Measurements from ENCODE around the gene FAM83C.
"Not testable (repeated sequence)": the region's sequence is repeated elsewhere in the genome, so short reads cannot be mapped to it uniquely, and the experiment has no call there.

FAM83C gene

DNA sequence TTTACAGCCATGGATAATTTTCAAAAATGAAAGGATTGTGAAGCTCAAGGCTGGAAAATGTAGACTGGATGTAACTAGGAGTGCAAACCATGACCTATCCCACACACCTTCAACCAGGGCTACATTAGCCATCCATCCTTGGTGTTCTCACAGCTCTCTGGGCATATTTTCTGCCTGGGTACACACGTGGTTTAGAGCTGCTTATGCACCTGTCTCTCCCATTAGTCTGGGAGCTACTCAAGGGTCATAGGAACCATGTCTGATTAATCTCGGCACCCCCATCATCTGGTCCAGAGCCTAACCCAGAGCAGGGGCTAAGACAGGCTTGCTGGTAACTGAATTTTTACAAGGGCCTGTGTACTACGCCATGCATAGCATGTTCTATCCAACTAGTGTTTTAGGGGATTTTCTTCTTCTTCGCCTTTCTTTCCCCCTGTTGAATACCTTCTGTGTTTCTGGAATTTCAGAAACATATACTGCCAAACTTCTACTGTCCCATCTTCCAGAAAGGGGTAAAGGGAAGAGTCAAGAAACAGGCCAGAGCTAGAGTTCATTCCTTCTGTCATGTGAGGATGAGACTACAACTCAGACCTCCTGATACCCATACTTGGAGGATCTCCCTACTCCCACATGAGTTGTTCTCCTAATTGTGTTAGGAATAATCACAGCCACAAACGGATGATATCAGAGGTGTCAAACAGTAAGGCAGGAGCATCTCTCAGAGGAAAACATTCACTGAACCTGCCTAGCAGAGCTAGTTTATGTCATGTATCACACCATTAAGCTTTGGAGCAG lies 25.4 kb upstream of the FAM83C start:
- DNase-seq, result no peak

DNA sequence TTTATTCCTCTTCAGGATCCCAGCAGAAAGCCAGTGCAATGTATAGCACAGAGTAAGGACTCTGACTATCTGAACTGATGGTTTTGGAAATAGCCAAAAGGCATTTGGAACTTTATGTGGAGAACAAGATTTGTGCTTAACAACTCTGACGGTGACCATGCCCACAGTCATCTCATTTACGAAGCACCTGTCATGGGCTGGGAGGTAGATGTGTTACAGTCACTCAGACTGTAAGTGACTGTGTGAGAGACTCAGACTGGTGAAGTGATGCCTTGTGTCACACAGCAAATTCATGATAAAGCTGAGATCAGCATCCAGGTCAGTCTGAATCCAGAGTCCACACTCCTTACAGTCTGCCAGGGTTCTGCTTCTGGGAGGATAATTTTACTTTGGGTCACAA lies 23.9 kb upstream of the FAM83C start:
- no peak for DNase-seq

DNA sequence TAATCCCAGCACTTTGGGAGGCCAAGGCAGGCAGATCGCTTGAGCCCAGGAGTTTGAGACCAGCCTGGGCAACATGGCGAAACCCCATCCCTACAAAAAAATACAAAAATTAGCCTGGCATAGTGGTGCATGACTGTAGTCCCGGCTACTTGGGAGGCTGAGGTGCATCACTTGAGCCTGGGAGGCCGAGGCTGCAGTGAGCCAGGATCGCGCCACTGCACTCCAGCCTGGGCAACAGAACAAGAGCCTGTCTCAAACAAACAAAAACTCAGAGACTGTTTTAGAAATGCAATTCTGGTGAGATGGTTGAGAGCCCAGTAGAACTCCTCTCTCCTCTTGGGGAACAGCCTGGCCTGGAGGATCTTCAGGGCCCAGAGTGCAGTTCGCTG lies 23.4 kb upstream of the FAM83C start:
- not testable (repeated sequence) for DNase-seq

DNA sequence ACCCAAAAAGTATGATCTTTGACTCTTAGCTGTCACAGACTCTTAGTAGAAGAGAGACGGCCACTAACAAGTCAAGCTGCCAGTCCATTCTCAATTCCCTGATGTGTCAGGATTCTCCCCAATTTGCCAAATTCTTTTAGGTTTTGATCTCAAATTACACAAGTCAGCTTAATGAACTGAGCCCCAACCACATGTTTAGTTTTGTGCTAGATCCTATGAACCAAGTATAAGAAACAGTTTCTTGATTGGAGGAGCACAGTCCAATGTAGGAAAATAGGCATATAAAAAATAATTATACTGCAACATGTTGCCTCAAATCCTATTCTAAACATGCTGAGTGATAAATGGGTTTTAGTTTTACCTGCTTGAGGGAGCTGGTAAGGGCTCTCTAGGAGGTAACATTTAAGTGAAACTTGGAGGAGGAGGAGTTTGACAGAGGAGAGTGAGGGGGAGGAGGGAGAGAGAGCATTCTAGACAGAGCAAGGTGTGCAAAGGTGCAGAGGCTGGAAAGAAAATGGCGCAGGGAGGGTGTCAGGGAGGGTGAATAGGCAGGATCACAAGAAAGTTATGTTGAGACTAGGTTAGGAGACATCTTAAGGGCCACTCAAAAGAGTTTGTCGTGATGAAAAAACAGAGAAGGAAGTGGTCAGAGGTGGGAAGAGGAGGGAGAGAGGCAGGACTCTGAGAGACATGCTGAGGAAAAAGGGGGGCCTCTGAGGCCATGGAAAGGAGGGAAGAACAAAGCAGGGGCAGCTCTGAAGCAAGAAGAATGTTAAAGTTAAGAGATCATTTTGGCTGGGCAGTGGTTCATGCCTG lies 22.8 kb upstream of the FAM83C start:
- no peak for DNase-seq

DNA sequence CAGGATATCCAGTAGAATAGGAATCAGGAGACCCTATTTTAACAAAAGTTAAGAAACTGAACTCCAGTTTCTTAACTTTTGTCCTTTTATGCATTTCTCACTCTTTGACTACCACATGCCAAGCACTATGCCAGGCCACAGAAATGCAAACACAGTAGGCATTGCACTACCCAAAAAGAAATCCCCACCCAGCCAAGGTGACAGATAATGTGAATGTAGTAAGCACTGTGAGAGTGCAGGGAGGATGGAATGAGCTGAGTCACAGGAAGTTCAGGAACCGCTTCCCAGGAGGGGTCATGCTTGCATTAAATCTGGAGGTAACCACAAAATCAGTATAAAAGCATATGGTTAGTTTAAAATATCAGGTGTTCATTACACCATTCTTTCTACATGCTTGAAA lies 20.1 kb upstream of the FAM83C start:
- no peak for DNase-seq

DNA sequence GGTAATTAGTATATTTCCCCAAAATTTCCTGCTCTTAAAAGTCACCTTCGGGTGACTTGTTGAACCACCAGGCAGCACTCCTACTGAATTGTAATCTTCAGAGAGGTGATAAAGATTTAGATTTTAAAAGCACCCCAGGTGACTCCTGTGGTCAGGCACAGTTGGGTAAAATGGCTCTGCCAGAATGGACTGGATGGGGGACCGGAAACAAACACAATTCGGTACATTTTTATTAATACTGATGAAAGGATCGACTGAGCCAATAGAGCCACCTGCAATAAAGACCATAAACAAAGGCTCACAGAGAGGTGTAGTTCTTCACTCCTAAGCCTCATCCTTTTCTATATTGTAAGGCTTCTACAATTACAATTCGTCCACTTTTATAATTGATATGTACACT lies 19.6 kb upstream of the FAM83C start:
- DNase-seq, result no peak

DNA sequence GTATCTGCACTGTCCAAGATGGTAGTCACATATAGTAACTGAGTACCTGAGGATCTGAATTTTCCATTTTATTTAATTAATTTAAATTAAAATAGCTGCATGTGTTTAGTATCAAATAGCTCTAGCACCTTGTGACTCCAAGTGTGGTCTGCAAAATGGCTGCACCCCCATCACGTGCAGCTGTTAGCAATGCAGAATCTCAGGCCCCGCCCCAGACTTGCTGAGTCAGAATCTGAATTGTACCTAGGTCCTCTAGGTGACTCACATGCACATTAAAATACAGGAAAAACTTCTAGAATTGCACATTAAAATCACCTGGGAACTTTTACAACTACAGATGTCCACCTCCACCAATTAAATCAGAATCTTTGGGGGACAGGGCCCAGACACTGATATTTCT lies 19.2 kb upstream of the FAM83C start:
- no peak for DNase-seq

DNA sequence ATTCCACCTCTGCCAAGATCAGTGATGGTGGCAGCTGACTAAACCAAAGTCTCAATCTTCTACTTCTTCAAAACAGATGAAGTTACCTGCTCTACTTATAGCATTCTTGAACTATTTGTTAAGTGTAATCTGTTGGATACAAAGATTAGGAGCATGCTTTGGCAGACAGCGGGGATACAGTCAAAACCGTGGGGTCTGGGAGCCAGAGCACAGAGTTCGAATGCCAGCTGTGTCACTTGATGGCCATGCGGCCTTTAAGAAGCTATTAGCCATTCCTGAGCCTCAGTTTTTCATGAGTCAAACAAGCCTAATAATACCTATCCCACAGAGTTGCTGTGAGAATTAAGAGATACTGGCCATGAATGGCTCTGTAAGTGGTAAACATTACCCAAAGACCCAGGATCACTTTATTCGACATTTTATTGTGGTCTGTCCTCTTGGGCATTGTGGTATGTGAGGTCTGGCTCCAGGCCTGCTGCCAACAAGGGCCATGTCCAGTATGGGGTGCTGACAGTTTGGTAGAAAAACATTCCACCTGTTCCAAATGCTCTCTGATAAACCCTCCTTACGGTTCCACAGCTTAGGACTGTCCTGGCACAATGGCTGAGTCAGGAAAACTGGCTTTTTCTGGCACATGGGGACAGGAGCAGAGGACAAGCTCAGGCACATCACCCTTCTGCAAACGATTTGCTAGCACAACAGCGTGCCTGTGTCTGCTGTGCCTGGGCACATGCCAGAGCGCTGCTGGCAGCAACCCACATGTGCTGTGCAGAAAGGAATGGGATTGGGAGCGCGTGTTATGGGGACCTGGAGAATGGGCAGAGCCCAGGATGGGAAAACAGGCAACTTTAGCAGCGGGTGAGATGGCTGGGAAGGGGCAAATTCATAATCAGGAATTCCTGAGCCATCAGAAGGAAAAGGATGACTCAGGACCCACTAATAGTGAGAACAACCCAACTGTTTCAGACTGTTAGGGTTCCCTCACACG lies 15.7 kb upstream of the FAM83C start:
- DNase-seq, result no peak

DNA sequence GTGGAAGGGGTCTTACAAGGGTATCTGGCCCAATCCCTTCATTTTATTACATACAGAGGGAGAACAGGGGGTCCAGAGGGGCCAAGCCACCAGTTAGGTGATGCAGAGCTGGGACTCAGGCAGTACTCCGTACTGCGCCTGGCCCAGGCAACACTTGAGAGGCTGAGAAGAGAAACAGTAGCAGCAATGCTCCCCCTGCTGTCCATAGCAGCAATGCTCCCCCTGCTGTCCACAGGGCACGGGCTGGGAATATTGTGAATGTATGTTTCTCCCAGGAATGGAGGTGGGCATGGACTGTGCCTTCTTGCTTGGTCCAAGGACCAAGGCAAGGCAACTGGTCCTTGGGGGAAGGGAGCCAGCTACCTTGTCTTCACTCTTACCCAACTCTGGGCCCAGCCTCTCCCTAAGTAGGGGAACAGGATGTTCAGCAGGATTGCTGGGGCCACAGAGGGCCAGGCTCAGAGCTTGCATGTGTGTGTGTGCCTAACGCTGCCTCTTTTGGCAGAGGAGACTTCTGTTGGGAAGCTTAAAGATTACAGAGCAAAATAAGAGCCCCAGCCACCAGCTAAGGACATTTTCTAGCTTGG lies 14.8 kb upstream of the FAM83C start:
- no peak for DNase-seq

DNA sequence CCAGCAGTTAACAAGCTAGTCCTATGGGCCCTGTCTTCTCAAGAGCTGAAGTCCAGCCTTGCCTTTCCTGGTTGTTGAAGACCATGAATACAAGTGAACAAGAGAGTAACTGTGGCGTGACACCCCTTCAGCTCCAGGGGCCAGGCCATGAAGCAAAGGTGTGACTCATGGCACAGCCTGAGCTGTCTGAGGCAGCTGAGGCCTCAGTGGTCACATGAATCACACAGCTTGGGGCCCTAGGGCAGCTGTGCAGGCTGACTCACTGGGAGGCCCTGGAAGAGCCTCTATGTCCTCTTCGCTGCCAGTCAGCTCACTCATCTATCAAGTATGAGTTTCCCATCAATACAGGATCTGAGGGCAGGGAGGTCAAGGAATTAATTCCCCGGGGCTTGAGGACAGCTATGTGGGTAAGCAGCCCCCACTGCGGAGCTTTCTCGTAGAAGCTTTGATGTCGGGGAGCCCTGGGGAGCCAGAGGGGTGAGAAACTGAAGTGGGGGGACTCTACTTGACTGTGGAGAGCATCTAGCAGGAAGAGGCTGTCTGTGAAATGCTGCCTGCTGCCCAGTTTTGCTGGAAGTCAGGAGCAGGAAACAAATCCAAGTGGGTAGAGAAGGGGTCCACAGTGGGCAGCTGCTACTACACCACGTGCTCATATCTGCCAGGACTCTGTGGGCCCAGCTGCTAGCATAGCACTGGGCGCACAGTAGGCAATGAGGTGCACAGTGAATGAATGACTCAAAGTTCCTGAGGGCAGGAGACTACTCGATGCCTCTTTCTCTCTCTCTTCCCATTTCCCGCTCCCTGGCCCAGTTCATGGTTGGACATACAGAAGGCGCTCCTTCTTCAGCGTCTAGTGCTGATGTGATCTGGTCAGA lies 13.7 kb upstream of the FAM83C start:
- no peak for DNase-seq

DNA sequence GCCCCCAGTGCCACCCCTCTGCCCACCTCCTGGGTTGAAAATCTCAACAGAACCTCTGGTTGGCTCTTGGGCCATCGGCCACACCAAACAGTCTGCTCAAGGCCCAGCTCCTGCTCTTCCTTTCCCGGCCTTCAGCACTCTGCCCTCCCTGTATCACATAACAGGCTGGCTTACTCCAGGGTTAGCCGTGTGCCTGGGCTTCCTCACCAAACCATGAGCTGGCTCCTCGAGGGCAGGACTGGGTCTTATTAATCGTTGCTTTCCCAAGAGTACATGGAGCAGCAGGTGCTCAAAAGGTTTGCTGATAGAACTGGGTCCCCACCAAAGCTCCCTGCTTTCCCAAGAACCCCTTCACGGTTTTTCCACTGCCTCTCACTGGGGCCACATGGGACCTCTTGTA lies 12.7 kb upstream of the FAM83C start:
- DNase-seq, result no peak

DNA sequence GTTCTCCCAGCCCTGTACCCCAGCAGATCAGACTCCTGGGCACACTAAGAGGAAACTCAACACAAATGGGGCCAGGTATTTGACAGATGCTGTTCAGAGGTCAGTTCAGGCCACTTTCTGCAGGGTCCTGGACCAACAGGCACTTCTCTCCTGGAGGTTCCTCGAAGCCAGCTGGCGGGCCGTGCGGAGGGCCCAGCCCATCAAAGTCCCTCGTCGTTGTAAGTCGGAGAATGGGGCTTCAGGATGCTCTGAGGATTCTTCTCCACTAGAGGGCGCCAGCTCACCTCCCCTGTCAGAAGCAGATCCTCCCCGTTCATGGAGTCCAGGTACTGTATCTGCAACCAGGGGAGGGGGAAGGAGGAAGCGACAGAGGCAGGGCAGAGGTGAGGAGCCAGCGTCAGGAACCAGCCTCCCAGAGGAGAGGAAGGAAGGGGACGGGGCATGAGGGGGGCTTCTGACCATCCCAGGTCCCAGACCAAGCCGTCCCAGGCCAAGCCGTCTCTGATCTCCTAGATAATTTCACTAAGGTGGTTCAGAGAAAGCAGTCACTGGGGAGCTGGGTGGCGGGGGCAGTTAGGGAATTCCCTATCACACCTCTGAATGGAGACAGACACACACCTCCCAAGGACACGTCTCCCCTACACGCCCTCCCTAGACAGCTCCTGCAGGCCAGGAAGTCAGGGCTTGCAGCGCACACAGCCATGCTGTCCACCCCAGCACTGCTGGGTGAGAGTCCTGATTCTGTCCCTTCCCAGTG lies 11.7 kb upstream of the FAM83C start:
- peak; percentile 79 for DNase-seq

DNA sequence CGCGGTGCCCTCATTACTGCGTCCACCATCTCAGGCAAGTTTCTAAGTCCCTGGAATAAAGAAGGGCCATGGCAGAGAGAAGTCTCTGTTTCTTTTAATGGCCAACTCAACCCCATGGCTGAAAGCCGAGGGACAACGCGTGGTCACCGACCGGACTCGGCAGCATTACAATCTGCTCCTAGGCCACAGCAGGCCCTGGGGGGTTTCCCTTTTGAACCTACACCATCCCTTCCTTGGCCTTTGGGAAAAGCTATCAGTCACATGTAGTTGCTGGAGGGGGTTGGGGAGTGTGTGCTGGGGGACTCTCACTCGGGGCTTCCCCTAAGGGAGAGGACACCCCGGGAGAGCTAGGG lies 11.1 kb upstream of the FAM83C start:
- DNase-seq, result no peak

DNA sequence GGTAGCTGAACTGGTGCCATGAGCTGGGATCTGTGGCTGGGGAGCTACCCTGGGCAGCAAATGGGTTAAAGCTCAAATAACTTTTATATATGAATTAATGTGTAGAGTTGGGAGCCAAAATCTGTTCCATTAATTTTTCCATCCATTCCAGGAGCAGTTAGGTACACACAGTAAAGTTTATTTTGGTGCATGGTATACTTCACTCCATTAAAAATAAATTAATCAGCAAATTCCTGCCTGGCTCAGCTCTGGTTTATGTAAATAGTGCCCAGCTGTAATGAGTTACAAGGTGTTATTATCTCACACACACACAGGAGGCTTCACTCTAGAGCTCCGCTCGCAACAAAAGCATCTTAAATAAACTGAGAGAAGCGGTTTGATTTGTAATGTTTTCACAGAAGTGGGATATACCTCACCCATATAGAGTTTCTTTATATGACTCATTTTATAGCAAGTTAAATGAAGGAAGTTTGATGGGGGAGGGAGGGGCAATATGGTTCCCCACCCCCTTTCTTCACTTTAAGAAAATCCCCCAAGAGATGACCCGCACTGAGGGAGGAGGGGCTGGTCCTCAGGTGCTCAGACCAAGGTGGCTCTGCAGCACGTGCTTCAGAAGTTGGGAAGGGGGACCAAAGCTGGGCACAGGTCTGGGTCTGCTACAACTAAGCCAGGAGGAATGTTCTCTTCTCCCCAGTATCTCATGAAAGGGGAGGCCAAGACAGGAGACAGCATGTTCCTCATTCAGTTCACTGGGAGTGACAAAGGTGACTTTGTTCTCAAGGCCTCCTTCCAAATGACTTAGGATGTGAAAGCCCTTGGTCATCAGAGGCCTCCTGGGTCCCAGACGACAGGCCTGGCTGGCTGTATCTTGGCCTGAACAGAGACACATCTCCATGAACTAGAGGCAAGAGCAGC lies 10.5 kb upstream of the FAM83C start:
- DNase-seq, result no peak

DNA sequence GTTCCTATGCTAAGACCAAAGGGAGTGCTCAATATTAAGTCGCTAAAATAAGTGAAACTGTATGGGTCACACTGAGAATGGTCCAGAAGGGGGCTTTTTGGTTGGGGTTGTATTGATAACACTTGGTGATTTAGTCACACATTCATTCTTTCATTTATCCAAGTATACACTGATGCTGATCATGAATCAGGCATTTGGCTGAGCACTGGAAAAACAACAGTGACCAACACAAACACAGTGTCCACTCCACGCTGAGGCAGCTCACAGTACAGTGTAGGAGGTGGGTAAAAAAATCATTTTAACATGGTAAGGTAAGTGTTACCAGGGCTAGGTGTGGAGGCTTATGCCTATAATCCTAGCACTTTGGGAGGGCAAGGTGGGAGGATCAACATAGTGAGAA lies 9.2 kb upstream of the FAM83C start:
- DNase-seq, result no peak

DNA sequence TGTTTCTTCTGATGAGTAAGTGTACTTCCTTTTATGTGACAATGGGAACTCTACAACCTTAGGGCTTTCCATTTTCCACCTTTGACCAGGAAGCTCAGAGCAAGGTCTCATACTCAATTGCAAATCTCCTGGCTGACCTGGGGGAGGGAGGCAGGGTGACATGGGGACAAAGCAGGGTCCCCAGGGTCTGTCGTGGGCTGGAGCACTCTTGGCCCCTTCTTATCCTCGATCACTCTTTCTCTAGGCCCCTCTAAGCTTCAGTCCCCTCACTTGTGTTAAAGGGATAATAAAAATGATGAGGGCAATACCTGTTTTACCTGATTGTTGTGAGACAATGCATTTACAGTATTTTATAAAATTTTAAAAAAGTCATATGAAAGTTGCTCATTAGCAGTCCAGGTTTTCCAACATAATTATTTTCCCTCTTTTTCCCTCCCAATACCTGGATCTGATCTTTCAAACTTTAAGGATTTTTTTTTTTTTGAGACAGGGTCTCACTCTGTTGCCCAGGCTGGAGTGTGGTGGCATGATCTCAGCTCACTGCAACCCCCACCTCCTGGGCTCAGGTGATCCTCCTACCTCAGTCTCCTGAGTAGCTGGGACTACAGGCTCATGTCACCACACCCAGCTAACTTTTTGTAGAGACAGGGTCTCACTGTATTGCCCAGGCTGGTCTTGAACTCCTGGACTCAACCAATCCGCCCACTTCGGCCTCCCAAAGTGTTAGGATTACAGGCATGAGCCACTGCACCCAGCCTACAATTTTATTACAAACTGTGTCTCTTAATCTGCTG lies 8.4 kb upstream of the FAM83C start:
- DNase-seq, result no peak

DNA sequence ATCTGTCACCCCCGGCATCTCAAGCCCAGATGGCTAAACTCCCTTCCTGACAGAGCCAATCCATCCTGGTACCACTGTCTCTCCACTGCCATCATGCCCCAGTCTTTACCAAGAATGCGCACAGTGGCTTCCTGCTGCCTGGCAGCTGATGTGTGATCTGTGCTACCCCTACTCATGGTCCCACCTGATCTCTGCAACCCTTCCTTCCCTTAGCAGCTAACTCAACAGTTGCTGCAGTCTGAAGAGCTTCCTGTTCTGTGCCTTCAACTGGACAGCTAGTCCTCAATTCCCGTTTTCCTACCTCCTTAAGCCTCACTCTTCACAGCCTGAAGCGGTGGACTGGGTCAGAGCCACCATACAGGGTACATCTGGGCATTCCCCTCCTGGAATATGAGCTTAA lies 7.6 kb upstream of the FAM83C start:
- no peak for DNase-seq

DNA sequence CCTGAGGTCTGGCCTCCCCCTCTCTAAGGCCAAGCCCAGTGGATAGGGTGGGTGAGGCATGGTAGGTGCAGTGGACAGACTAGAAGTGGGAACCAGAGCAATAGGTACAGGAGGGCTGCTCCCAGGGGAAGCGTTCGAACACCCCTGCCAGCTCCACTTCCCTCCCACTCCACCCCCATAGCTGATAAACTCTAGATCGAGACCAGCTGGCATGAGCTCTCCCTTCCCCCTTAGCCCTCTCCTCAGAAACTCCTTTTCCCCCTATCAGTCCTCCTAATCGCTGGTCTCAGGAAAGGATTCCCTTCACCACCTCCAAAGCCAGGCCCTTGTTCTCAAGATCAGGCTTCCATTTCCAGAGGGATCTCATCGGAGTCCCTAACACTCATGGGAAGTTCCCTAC lies 6.0 kb upstream of the FAM83C start:
- no peak for DNase-seq

DNA sequence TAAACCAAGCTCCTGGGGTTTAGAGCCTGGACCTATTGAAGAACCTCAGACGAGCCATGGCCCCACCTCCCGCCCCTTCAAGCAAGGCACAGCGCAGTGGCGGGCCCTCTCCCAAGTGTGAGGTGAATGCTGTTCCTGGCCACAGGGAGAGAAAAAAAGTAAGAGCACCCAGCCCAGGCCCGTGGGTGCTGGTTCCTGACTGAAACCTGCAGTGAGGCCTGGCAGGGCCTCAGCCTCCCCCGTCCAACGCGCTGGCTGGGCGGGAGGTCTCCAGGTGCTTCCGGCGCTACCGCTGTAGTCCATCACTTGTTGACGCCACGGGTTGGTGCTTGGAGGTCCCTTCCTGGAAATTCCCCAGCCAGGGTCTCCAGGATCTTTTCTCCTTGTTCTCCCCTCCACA lies 5.5 kb upstream of the FAM83C start:
- no peak for DNase-seq

All from CD4-positive, alpha-beta T cell treated with Interferon gamma for 1 hour (primary cell).